Ishikawa (cell line): ENCODE measurements around the gene FBLN5.

Experiments used
- CEBPB ChIP-seq: IDR thresholded peaks from 2 replicates; pipeline ENCODE4 v1.6.1; 2012
- CREB1 ChIP-seq: IDR thresholded peaks from 2 replicates; pipeline ENCODE4 v1.6.1; 2012; ENCODE audit warnings: low read depth
- EGR1 ChIP-seq: IDR thresholded peaks from 2 replicates; pipeline ENCODE4 v1.6.1; 2012
- EP300 ChIP-seq: IDR thresholded peaks from 2 replicates; pipeline ENCODE4 v1.6.1; 2012; ENCODE audit warnings: borderline replicate concordance
- FOXM1 ChIP-seq: IDR thresholded peaks from 2 replicates; pipeline ENCODE4 v1.6.1; 2012; ENCODE audit warnings: low read depth, borderline replicate concordance
- NFIC ChIP-seq: IDR thresholded peaks from 2 replicates; pipeline ENCODE4 v1.6.1; 2012
- RAD21 ChIP-seq: IDR thresholded peaks from 2 replicates; pipeline ENCODE4 v1.6.1; 2012; ENCODE audit warnings: low read depth
- TAF1 ChIP-seq: IDR thresholded peaks from 2 replicates; pipeline ENCODE4 v1.6.1; 2012; ENCODE audit warnings: low read depth, mild to moderate bottlenecking
- TCF12 ChIP-seq: IDR thresholded peaks from 2 replicates; pipeline ENCODE4 v1.6.1; 2012; ENCODE audit warnings: low read depth
- TEAD4 ChIP-seq: IDR thresholded peaks from 2 replicates; pipeline ENCODE4 v1.6.1; 2012
- YY1 ChIP-seq: IDR thresholded peaks from 2 replicates; pipeline ENCODE4 v1.6.1; 2012; ENCODE audit warnings: low read depth
- ZBTB7A ChIP-seq: IDR thresholded peaks from 2 replicates; pipeline ENCODE4 v1.6.1; 2012; ENCODE audit warnings: low read depth
- TF ChIP-seq, protein P1 (sequence below): IDR thresholded peaks from 2 replicates; pipeline ENCODE4 v1.6.1; 2012
- TF ChIP-seq, protein P2 (sequence below): IDR thresholded peaks from 2 replicates; pipeline ENCODE4 v1.6.1; 2012; ENCODE audit warnings: low read depth, mild to moderate bottlenecking
- TF ChIP-seq, protein P3 (sequence below): IDR thresholded peaks from 2 replicates; pipeline ENCODE4 v1.6.1; 2012

Gene FBLN5

DNA sequence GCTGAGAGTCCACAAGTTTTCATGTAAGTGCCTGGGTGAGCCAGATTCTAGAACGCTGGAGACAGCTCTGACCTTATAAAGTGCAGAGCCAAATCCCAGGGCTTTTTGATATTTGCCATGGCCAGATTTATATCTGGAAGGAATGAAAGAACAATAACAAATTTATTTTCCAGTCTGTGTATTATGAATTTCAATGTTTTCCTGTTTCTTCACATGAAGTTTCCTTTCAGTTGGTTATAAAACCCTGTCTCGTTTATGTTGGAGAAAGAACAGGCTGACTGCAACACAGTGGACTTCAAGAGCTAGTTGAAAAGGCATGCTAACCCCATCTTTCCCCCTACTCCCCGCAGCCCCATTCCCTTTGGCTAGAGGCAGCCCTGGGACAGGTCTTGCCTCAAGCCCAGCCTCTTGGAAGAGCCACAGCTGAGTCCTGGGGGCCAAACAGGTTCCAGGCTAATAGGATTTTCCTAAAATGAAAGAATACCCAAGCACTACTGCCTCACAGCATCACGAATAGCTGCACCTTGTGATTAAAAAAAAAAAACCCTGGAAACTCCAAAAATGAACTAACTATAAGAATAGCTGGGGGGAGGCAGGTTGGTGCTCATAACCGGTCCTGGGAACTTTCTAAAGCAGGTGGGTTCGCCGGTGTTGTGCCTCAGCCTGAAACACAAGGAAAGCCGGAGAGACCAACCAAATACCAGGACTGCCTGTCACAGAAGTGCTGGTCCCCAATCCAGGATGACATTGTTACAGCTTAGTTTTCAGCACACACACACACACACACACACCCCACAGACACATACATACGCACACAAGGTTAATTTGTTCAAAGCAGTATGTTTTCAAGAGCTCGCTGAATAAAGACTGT lies 1.5 kb downstream of the FBLN5 start:
- TF ChIP-seq YY1, result no peak
- TF ChIP-seq NFIC, result no peak
- TF ChIP-seq EGR1, result no peak
- no peak for TF ChIP-seq CREB1
- no peak for TF ChIP-seq CEBPB
- no peak for TF ChIP-seq TCF12
- TF ChIP-seq, protein P1, sequence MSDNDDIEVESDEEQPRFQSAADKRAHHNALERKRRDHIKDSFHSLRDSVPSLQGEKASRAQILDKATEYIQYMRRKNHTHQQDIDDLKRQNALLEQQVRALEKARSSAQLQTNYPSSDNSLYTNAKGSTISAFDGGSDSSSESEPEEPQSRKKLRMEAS, result no peak
- TF ChIP-seq, protein P2, sequence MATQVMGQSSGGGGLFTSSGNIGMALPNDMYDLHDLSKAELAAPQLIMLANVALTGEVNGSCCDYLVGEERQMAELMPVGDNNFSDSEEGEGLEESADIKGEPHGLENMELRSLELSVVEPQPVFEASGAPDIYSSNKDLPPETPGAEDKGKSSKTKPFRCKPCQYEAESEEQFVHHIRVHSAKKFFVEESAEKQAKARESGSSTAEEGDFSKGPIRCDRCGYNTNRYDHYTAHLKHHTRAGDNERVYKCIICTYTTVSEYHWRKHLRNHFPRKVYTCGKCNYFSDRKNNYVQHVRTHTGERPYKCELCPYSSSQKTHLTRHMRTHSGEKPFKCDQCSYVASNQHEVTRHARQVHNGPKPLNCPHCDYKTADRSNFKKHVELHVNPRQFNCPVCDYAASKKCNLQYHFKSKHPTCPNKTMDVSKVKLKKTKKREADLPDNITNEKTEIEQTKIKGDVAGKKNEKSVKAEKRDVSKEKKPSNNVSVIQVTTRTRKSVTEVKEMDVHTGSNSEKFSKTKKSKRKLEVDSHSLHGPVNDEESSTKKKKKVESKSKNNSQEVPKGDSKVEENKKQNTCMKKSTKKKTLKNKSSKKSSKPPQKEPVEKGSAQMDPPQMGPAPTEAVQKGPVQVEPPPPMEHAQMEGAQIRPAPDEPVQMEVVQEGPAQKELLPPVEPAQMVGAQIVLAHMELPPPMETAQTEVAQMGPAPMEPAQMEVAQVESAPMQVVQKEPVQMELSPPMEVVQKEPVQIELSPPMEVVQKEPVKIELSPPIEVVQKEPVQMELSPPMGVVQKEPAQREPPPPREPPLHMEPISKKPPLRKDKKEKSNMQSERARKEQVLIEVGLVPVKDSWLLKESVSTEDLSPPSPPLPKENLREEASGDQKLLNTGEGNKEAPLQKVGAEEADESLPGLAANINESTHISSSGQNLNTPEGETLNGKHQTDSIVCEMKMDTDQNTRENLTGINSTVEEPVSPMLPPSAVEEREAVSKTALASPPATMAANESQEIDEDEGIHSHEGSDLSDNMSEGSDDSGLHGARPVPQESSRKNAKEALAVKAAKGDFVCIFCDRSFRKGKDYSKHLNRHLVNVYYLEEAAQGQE, result no peak
- no peak for TF ChIP-seq TEAD4
- TF ChIP-seq, protein P3, sequence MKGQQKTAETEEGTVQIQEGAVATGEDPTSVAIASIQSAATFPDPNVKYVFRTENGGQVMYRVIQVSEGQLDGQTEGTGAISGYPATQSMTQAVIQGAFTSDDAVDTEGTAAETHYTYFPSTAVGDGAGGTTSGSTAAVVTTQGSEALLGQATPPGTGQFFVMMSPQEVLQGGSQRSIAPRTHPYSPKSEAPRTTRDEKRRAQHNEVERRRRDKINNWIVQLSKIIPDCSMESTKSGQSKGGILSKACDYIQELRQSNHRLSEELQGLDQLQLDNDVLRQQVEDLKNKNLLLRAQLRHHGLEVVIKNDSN, result no peak
- TF ChIP-seq ZBTB7A, result no peak

DNA sequence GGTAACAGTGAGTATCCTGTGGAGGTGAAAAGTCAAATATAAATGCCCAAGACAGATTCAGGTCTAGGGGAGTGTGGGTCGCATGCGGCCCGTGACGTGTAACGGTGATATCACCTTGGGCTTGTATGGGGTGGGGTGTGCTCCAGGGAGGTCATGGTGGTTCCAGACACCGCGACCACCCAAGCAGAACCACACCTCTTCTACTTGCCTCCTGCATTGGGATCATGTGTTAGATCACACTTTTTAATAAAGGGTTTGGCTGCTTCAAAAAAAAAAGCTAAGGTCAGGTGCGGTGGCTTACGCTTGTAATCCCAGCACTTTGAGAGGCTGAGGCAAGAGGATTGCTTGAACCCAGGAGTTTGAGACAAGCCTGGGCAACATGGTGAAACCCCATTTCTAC lies 4.5 kb downstream of the FBLN5 start:
- TF ChIP-seq, protein P3, result no peak
- no peak for TF ChIP-seq ZBTB7A
- no peak for TF ChIP-seq RAD21
- no peak for TF ChIP-seq CREB1
- no peak for TF ChIP-seq NFIC
- TF ChIP-seq TCF12, result no peak
- TF ChIP-seq, protein P1, result no peak
- TF ChIP-seq YY1, result no peak
- no peak for TF ChIP-seq EGR1
- no peak for TF ChIP-seq TEAD4
- TF ChIP-seq CEBPB, result no peak
- TF ChIP-seq FOXM1, result no peak
- no peak for TF ChIP-seq EP300
- TF ChIP-seq, protein P2, result no peak
- TF ChIP-seq TAF1, result no peak

DNA sequence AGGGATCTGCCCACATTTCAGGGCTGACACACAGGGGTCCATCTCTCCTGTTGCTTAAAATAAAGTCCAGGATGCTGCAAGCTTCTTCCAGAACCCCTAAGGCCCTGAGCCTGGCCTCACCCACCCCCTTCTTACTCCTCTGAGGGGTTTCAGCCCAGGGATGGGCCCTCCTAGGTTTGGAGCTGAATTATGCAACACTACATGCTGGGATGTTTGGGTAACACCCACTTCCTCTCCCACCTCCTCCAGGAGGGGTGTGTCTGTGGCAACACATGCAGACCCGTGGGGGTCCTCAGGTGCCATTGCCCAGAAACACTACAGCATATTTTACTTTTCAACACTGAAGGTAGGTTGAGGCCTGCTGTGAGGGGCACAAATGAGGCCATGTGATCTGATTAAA lies 5.4 kb downstream of the FBLN5 start:
- no peak for TF ChIP-seq TEAD4
- no peak for TF ChIP-seq CREB1
- TF ChIP-seq ZBTB7A, result no peak
- TF ChIP-seq EP300, result no peak
- TF ChIP-seq, protein P1, result no peak
- TF ChIP-seq YY1, result no peak
- no peak for TF ChIP-seq RAD21
- no peak for TF ChIP-seq FOXM1
- TF ChIP-seq NFIC, result no peak
- no peak for TF ChIP-seq TAF1
- no peak for TF ChIP-seq EGR1
- TF ChIP-seq, protein P3, result no peak
- TF ChIP-seq, protein P2, result no peak
- no peak for TF ChIP-seq CEBPB
- TF ChIP-seq TCF12, result no peak
